Esophagus squamous epithelium (tissue), 4 donors: ENCODE results near the gene SAMM50.

Source experiments
- CTCF ChIP-seq, 6 experiments: fragments of 450-650 bp in 4 of 6; fragments of 200-600 bp in 2 of 6; sonication (generic) in 2 of 6; IDR thresholded peaks; one replicate each; pipeline ENCODE4 v1.5.1; 2016 to 2019; ENCODE audit warnings: antibody characterized with exemption in 6 of 6, mild to moderate bottlenecking in 4 of 6, moderate library complexity in 4 of 6
- POLR2A ChIP-seq, 4 donors: fragments of 450-650 bp; IDR thresholded peaks; one replicate each; pipeline ENCODE4 v1.6.1; 2017; ENCODE audit warnings: antibody characterized with exemption in 4 of 4, mild to moderate bottlenecking in 4 of 4, moderate library complexity in 3 of 4

GRCh38 chr22:43978558-43978957 lies 23.3 kb downstream of the SAMM50 start:
- TF ChIP-seq POLR2A (IDR thresholded peaks at IDR 0.05) = no peak
- no peak for TF ChIP-seq CTCF (IDR thresholded peaks at IDR 0.05)
